GM18526 (cell line): Measurements from ENCODE around the gene FARP1.

Experiments
- POLR2A ChIP-seq: IDR thresholded peaks from 3 replicates; pipeline ENCODE4 v1.6.1; 2011; ENCODE audit not compliant: insufficient read length; ENCODE audit errors: extremely low read depth

FARP1 gene

GRCh38 chr13:98459721-98460370 lies 317.0 kb downstream of the FARP1 start:
- TF ChIP-seq POLR2A, result no peak

GRCh38 chr13:98460516-98460915 lies 317.6 kb downstream of the FARP1 start:
- no peak for TF ChIP-seq POLR2A

GRCh38 chr13:98461486-98462240 lies 318.8 kb downstream of the FARP1 start:
- no peak for TF ChIP-seq POLR2A

GRCh38 chr13:98462241-98462882 lies 319.5 kb downstream of the FARP1 start:
- no peak for TF ChIP-seq POLR2A

GRCh38 chr13:98462946-98463345 lies 320.1 kb downstream of the FARP1 start:
- TF ChIP-seq POLR2A, result no peak

GRCh38 chr13:98466634-98467236 lies 323.8 kb downstream of the FARP1 start:
- no peak for TF ChIP-seq POLR2A

GRCh38 chr13:98467263-98467985 lies 324.5 kb downstream of the FARP1 start:
- no peak for TF ChIP-seq POLR2A

GRCh38 chr13:98468361-98468760 lies 325.5 kb downstream of the FARP1 start:
- TF ChIP-seq POLR2A, result no peak

- TF ChIP-seq POLR2A, result no peak
Observed at GRCh38 chr13:98468929-98469328, 326.0 kb downstream of the FARP1 start.

GRCh38 chr13:98470920-98471319 lies 328.0 kb downstream of the FARP1 start:
- TF ChIP-seq POLR2A, result no peak

GRCh38 chr13:98471934-98472333 lies 329.0 kb downstream of the FARP1 start:
- TF ChIP-seq POLR2A, result no peak

- no peak for TF ChIP-seq POLR2A
Observed at GRCh38 chr13:98473135-98473787, 330.4 kb downstream of the FARP1 start.

GRCh38 chr13:98473788-98474144 lies 330.9 kb downstream of the FARP1 start:
- TF ChIP-seq POLR2A, result no peak

GRCh38 chr13:98474292-98474691 lies 331.4 kb downstream of the FARP1 start:
- TF ChIP-seq POLR2A, result no peak

- TF ChIP-seq POLR2A, result no peak
Observed at GRCh38 chr13:98474761-98475160, 331.9 kb downstream of the FARP1 start.

- TF ChIP-seq POLR2A, result no peak
Observed at GRCh38 chr13:98475522-98475921, 332.6 kb downstream of the FARP1 start.
